Activated CD8-positive, alpha-beta memory T cell treated with anti-CD3 and anti-CD28 coated beads, Interleukin-2, amount 10 ng/mL, durations not matched to agents 7 days and 5 days (primary cell): ENCODE results near the gene SYN1. TPM values are rescaled to one million over a fixed set of nuclear protein-coding genes. Genes with fewer than 3 reads are reported as not detected.

Source experiments
- ATAC-seq: fragments of 150-1000 bp; cut with Tn5 transposase; one replicate; pipeline ENCODE4 v1.10.0; 2021; ENCODE audit warnings: moderate library complexity
- CTCF ChIA-PET: fragments of 350-600 bp; sonication (Branson Sonifier 250); formaldehyde crosslinking; loops from one replicate; lab custom pipeline; 2021; ENCODE audit warnings: antibody characterized with exemption; lab: Charles Lee
- DNase-seq: peaks from one replicate; pipeline ENCODE4 v3.0.0-alpha.2; 2020
- H3K27ac Mint-ChIP-seq: one replicate; pipeline ENCODE4 v1.8.0; 2021; ENCODE audit warnings: mild to moderate bottlenecking, mixed read lengths
- H3K27me3 Mint-ChIP-seq: one replicate; pipeline ENCODE4 v1.8.0; 2021; ENCODE audit warnings: mixed read lengths
- H3K36me3 Mint-ChIP-seq: one replicate; pipeline ENCODE4 v1.8.0; 2021; ENCODE audit warnings: mild to moderate bottlenecking, mixed read lengths
- H3K4me1 Mint-ChIP-seq: one replicate; pipeline ENCODE4 v1.8.0; 2021; ENCODE audit warnings: mixed read lengths
- H3K4me3 Mint-ChIP-seq: one replicate; pipeline ENCODE4 v1.8.0; 2021; ENCODE audit warnings: mild to moderate bottlenecking, moderate library complexity, mixed read lengths
- H3K9me3 Mint-ChIP-seq: one replicate; pipeline ENCODE4 v1.8.0; 2022; ENCODE audit warnings: low read depth, mixed read lengths
- microRNA-seq: library from miRNA; unstranded; fragments of <30 nt; microRNA quantifications from one replicate; pipeline ENCODE4 v1.2.0, GENCODE V29; 2022
- total RNA-seq, 2 experiments: library from RNA; stranded (reverse); gene quantifications; one replicate each; pipeline ENCODE4 v1.2.3, GENCODE V29; 2021

SYN1 gene
- total RNA-seq, 2 experiments from 2014 or later: 0.09 to 0.15 TPM

DNA sequence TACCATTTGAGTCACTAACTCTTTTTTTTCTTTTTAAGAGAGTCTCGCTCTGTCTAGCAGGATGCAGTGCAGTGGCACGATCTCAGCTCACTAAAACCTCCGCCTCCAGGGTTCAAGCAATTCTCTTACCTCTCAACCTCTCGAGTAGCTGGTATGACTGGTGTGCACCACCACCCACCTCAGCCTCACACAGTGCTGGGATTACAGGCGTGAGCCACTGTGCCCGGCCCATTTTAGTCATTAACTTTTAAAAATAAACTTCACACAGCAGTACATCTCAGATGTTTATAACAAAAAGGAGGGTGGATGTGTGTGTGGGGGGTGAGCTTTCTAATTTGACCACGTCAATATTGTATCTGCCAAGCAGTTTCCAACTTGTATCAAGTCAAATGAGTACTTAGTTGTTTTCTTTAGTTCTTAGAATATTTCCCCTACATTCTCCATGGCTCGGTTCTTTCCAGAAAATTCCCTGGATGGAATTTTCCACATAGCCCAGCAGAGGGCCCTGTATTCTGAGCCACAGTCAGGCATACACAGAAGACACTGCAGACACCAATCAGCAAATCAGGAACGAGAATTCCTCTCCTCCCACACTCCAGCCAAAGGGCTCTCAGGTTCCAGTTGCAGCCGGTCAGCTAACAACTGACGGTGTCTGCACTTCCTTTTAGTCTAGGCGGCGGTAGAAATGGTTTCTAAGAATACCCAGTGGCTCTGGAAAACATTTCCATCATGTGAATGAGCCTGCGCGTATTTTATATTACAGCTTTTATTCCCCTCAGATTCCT lies 78.7 kb downstream of the SYN1 start:
- DNase-seq: no peak
- no peak for ATAC-seq
- no peaks in the 10 kb centered on the region for H3K9me3 Mint-ChIP-seq
- H3K27me3 Mint-ChIP-seq: peaks cover 3% of the 10 kb centered on the region
- H3K4me3 Mint-ChIP-seq: no peak overlapping the region
- CTCF ChIA-PET: interaction anchor here (1.5 kb wide), 1 partner anchor 18 kb away, joined by 5 read pairs; no protein-coding TSS in a partner anchor
- no peaks in the 10 kb centered on the region for H3K4me1 Mint-ChIP-seq
- no peak overlapping the region for H3K27ac Mint-ChIP-seq
- no peaks in the 10 kb centered on the region for H3K36me3 Mint-ChIP-seq

DNA sequence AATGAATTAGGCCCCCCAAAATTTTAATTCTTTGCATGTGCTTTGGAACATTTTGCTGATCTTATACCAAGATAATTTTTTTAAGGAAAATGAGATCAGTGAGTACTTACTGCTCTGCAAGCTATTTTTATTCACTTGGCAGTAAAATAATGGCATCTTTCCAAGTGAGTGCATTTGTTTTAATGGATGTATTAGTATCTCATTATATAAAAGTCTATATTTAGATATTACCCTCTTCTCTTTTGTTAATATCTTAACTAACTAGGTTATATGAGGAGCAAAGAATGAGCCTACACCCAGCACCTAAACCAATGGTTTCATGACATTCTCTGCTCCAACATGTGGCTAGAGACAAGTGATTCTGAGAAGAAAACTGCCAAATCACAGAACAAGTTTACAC lies 79.8 kb downstream of the SYN1 start:
- DNase-seq (no peak), ATAC-seq (no peak)
- Mint-ChIP-seq H3K36me3 (no peaks in the 10 kb centered on the region), H3K4me1 (no peaks in the 10 kb centered on the region), H3K9me3 (no peaks in the 10 kb centered on the region), H3K27me3 (peaks cover 3% of the 10 kb centered on the region), H3K4me3 (no peak overlapping the region), H3K27ac (no peak overlapping the region)
- CTCF ChIA-PET: interaction anchor here (0.7 kb wide), 1 partner anchor 16 kb away, joined by 4 read pairs; no protein-coding TSS in a partner anchor

DNA sequence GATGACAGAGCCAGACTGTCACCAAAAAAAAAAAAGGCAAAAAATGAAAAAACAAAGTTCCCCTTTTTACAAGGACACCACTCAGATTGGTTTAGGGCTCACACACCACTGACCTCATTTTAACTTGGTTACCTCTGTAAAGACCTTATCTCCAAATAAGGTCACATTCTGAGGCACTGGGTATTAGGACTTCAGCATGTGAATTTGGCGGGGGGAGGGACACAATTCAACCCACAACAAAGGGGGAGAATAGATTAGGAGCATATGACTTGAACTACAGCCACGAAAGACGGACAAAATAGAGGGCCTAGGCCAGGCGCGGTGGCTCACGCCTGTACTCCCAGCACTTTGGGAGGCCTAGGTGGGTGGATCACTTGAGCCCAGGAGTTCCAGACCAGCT lies 89.6 kb downstream of the SYN1 start:
- Mint-ChIP-seq H3K27ac (no peak overlapping the region), H3K27me3 (peaks cover 2% of the 10 kb centered on the region)
- ATAC-seq: no peak

GRCh38 chrX:47529548-47529947 lies 90.1 kb downstream of the SYN1 start:
- CTCF ChIA-PET: no interaction called here
- H3K27me3 Mint-ChIP-seq: peaks cover 2% of the 10 kb centered on the region

More for the DNA sequence above, 89.6 kb downstream of the SYN1 start:
- CTCF ChIA-PET: no interaction called here
- Mint-ChIP-seq H3K36me3 (no peaks in the 10 kb centered on the region), H3K4me1 (no peaks in the 10 kb centered on the region), H3K4me3 (no peak overlapping the region), H3K9me3 (no peaks in the 10 kb centered on the region)
- DNase-seq: no peak

GRCh38 chrX:47523713-47524166 lies 95.9 kb downstream of the SYN1 start:
- peaks cover 4% of the 10 kb centered on the region for H3K4me1 Mint-ChIP-seq
- H3K4me3 Mint-ChIP-seq: peak overlapping the region; percentile 56
- H3K27ac Mint-ChIP-seq: no peak overlapping the region
- CTCF ChIA-PET: interaction anchor here (0.6 to 2.2 kb wide), 18 partner anchors 9 to 765 kb away, joined by 3 to 17 read pairs (median 4); partner anchors contain the start of gene SLC9A7
- no peaks in the 10 kb centered on the region for H3K36me3 Mint-ChIP-seq
- peaks cover 2% of the 10 kb centered on the region for H3K27me3 Mint-ChIP-seq
- ATAC-seq (peak; percentile 57), DNase-seq (no peak)
- no peaks in the 10 kb centered on the region for H3K9me3 Mint-ChIP-seq

More at GRCh38 chrX:47529548-47529947, 90.1 kb downstream of the SYN1 start:
- Mint-ChIP-seq H3K4me1 (no peaks in the 10 kb centered on the region), H3K36me3 (no peaks in the 10 kb centered on the region), H3K9me3 (no peaks in the 10 kb centered on the region), H3K4me3 (no peak overlapping the region), H3K27ac (no peak overlapping the region)
- no peak for DNase-seq
- no peak for ATAC-seq

- DNase-seq (peak; percentile 82), ATAC-seq (peak; percentile 100)
- Mint-ChIP-seq H3K4me1 (peaks cover 6% of the 10 kb centered on the region), H3K36me3 (no peaks in the 10 kb centered on the region), H3K4me3 (peak overlapping the region; percentile 56), H3K27me3 (peaks cover 2% of the 10 kb centered on the region), H3K9me3 (no peaks in the 10 kb centered on the region), H3K27ac (no peak overlapping the region)
- CTCF ChIA-PET: interaction anchor here (0.6 to 2.2 kb wide), 20 partner anchors 8 to 764 kb away, joined by 3 to 17 read pairs (median 4); partner anchors contain the start of genes NDUFB11, RBM10 and SLC9A7
Observed at GRCh38 chrX:47523297-47523696, 96.4 kb downstream of the SYN1 start.

Small RNA genes within 50 kb of the gene (microRNA-seq; reads per million reads assigned to microRNA genes)
- gene MIR4769: not detected

Other genes starting within 250 kb of the SYN1 start
- under 1 TPM; 0.19 to 0.23 TPM for gene ZNF157, start 249.3 kb downstream of the SYN1 start, total RNA-seq
- 10 to 100 TPM in 1 of 2 experiments, 1 to 10 TPM in 1; 9.5 to 10.4 TPM for gene ZNF41, start 136.6 kb downstream of the SYN1 start, total RNA-seq
- 10 to 100 TPM; 61.5 to 73.1 TPM for gene ARAF, start 58.7 kb downstream of the SYN1 start, total RNA-seq
- gene TIMP1, start 37.4 kb downstream of the SYN1 start, total RNA-seq: 10 to 100 TPM; 14.5 to 23.5 TPM
- gene CFP, start 10.1 kb upstream of the SYN1 start, total RNA-seq: 1 to 10 TPM; 2.7 to 4.0 TPM
- 10 to 100 TPM; 51.4 to 57.4 TPM for gene ELK1, start 30.7 kb upstream of the SYN1 start, total RNA-seq
- gene UXT, start 39.3 kb upstream of the SYN1 start, total RNA-seq: 100 to 1,000 TPM; 118 to 151 TPM
- gene ZNF81, start 217.0 kb upstream of the SYN1 start, total RNA-seq: 10 to 100 TPM in 1 of 2 experiments, 1 to 10 TPM in 1; 7.5 to 10.0 TPM